ENCODE measurements around the gene CEP131. TPM values are rescaled to one million over a fixed set of nuclear protein-coding genes. Genes with fewer than 3 reads are reported as not detected.

The CEP131 gene
- total RNA-seq, 1 donor from 2014 or later, result 6.1 TPM

DNA sequence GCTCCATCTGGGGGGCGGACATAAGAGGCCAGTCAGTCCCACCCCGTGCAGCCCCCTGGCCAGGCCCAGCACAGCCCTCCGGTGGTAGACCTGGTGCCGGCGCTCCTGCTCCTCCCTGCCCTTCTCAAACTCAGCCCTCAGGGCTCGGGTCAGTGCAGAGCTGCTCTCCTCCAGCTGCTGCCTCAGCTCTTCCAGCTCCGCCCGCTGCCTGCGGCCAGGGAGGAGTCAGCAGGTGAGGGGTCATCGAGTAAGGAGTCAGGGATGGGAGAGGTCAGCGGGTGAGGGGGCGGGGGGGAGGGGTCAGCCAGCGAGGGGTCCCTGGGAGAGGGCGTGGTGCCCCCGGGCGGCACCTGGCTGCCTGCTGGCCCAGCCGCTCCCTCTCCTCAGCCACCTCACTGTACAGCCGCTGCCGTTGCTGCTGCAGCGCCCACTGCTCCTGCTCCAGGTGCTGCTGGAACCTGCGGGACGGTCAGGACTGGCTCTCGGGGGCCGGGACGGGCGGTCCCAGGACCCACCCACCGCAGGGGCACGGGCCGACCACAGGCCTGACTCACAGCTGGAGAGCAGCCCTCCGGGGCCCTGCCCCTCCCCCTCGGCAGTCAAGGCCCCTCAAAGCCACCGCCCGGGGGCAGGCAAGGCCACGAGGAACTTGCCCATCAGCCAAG, 30.2 kb downstream of the CEP131 start:
- H3K36me3 ChIP-seq, result peaks cover 0 to under 1% of the 10 kb centered on the region in 2 donors
- no peaks in the 10 kb centered on the region for H3K27me3 ChIP-seq
- DNase-seq (ENCODE audit: extremely low spot score in 2 of 2), result no peak
- H3K4me1 ChIP-seq, result no peaks in the 10 kb centered on the region
- no peaks in the 10 kb centered on the region for H3K9me3 ChIP-seq
- no peak overlapping the region for H3K27ac ChIP-seq
- intact Hi-C loops (cut with DNase I), result loop anchor here (10.0 kb wide), 1 partner anchor 188 kb away; no protein-coding TSS in a partner anchor
- TF ChIP-seq, protein P1, sequence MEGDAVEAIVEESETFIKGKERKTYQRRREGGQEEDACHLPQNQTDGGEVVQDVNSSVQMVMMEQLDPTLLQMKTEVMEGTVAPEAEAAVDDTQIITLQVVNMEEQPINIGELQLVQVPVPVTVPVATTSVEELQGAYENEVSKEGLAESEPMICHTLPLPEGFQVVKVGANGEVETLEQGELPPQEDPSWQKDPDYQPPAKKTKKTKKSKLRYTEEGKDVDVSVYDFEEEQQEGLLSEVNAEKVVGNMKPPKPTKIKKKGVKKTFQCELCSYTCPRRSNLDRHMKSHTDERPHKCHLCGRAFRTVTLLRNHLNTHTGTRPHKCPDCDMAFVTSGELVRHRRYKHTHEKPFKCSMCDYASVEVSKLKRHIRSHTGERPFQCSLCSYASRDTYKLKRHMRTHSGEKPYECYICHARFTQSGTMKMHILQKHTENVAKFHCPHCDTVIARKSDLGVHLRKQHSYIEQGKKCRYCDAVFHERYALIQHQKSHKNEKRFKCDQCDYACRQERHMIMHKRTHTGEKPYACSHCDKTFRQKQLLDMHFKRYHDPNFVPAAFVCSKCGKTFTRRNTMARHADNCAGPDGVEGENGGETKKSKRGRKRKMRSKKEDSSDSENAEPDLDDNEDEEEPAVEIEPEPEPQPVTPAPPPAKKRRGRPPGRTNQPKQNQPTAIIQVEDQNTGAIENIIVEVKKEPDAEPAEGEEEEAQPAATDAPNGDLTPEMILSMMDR (IDR thresholded peaks at IDR 0.05), result no peak
- TF ChIP-seq POLR2A (IDR thresholded peaks at IDR 0.05), result no peak
- TF ChIP-seq POLR2AphosphoS5 (IDR thresholded peaks at IDR 0.05; ENCODE audit: insufficient read depth in 1 of 2, low read depth in 1 of 2), result no peak
- no peak overlapping the region for H3K4me3 ChIP-seq

DNA sequence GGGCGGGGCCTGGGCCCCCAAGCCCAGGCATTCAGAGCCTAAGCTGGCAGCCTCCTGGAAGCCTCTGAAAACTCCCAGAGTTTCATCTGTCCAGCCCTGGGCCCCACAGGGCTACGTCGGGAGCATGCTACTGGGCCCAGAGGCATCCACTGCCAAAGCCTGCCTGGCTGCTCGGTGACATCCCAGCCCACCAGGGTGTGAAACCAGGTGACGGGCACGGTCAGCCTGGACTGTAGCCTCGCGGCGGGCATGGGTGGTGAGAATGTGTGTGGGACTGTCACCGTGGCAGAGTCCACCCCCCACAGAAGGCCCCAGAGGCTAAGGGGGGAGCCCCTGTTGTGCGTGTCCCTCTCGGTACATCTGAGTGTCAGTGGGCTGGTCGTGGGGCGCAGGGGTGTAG, 31.1 kb downstream of the CEP131 start:
- no peaks in the 10 kb centered on the region for H3K27me3 ChIP-seq
- no peak overlapping the region for H3K4me3 ChIP-seq
- H3K9me3 ChIP-seq, result no peaks in the 10 kb centered on the region
- H3K36me3 ChIP-seq, result no peaks in the 10 kb centered on the region
- H3K4me1 ChIP-seq, result no peaks in the 10 kb centered on the region
- TF ChIP-seq POLR2AphosphoS5 (IDR thresholded peaks at IDR 0.05; ENCODE audit: insufficient read depth in 1 of 2, low read depth in 1 of 2), result no peak
- no peak for TF ChIP-seq POLR2A (IDR thresholded peaks at IDR 0.05)
- TF ChIP-seq, protein P1 (IDR thresholded peaks at IDR 0.05), result no peak
- no peak overlapping the region for H3K27ac ChIP-seq
- intact Hi-C loops (cut with DNase I), result loop anchor here (10.0 kb wide), 1 partner anchor 187 kb away; no protein-coding TSS in a partner anchor
- DNase-seq (ENCODE audit: extremely low spot score in 2 of 2), result no peak

DNA sequence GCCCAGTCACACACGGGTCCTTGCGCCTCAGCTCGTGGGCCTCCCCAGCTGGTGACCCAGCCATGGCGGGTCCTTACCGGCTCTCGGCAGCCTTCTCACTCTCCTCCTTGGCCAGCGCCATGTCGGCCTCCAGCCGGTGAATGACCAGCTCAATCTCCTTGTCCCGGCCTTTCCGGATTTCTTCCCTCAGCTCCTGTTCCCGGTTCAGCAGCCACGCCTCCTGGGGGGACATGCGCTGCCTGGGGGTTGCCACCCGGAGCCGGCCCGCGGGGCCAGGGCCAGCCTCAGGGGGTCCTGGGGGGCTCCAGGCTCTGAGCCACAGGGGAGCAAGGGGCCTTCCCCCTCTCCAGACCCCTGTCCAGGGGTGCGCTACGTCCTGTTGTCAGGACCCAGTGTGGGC, 31.6 kb downstream of the CEP131 start:
- H3K4me1 ChIP-seq, result no peaks in the 10 kb centered on the region
- TF ChIP-seq, protein P1 (IDR thresholded peaks at IDR 0.05), result no peak
- TF ChIP-seq POLR2A (IDR thresholded peaks at IDR 0.05), result no peak
- TF ChIP-seq POLR2AphosphoS5 (IDR thresholded peaks at IDR 0.05; ENCODE audit: insufficient read depth in 1 of 2, low read depth in 1 of 2), result no peak
- H3K36me3 ChIP-seq, result no peaks in the 10 kb centered on the region
- no peaks in the 10 kb centered on the region for H3K27me3 ChIP-seq
- DNase-seq (ENCODE audit: extremely low spot score in 2 of 2), result no peak
- no peak overlapping the region for H3K27ac ChIP-seq
- H3K9me3 ChIP-seq, result no peaks in the 10 kb centered on the region
- no peak overlapping the region for H3K4me3 ChIP-seq
- intact Hi-C loops (cut with DNase I), result loop anchor here (10.0 kb wide), 1 partner anchor 186 kb away; no protein-coding TSS in a partner anchor

DNA sequence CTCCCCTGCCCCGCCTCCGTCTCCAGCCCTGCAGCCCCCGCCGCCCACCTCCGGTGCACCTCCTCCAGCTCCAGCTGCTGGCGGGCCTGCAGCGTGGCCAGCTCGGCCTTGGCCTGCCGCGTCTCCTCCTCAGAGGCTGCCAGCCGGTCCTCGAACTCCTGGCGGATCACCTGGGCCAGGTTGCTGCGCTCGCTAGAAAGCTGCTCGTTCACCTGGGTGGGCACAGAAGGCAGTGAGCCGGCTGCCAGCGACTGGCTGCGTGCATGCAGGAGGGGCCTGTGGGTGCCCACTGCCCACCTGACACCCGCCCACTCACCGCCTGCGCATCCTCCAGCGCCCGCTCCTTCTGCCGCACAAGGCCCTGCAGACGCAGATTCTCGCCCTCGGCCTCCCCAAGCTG, 32.2 kb downstream of the CEP131 start:
- intact Hi-C loops (cut with DNase I), result loop anchor here (1.0 to 10.0 kb wide), 2 partner anchors 24 to 186 kb away; no protein-coding TSS in a partner anchor
- no peaks in the 10 kb centered on the region for H3K9me3 ChIP-seq
- no peaks in the 10 kb centered on the region for H3K36me3 ChIP-seq
- DNase-seq (ENCODE audit: extremely low spot score in 2 of 2), result no peak
- H3K27me3 ChIP-seq, result no peaks in the 10 kb centered on the region
- no peaks in the 10 kb centered on the region for H3K4me1 ChIP-seq
- H3K4me3 ChIP-seq, result no peak overlapping the region
- TF ChIP-seq, protein P1 (IDR thresholded peaks at IDR 0.05), result no peak
- TF ChIP-seq POLR2A (IDR thresholded peaks at IDR 0.05), result no peak
- no peak for TF ChIP-seq POLR2AphosphoS5 (IDR thresholded peaks at IDR 0.05; ENCODE audit: insufficient read depth in 1 of 2, low read depth in 1 of 2)
- no peak overlapping the region for H3K27ac ChIP-seq

All from vagina (tissue), 2 donors.